ENCODE data around the gene GOLGA2. TPM values are rescaled to one million over a fixed set of nuclear protein-coding genes. Genes with fewer than 3 reads are reported as not detected.
"Not testable (repeated sequence)": the region's sequence is repeated elsewhere in the genome, so short reads cannot be mapped to it uniquely, and the experiment has no call there.

The GOLGA2 gene
- total RNA-seq, 1 donor from 2014 or later, result 86.9 TPM

GRCh38 chr9:128233817-128234406 lies 41.9 kb downstream of the GOLGA2 start:
- intact Hi-C loops (cut with micrococcal nuclease), result no loop called here
- no peak overlapping the region for H3K4me3 ChIP-seq
- peaks cover 4% of the 10 kb centered on the region for H3K27me3 ChIP-seq (ENCODE audit: low read depth)
- H3K36me3 ChIP-seq, result no peaks in the 10 kb centered on the region
- no peaks in the 10 kb centered on the region for H3K4me1 ChIP-seq
- no peak for DNase-seq
- H3K9me3 ChIP-seq (replicated peaks), result no peaks in the 10 kb centered on the region
- no peak overlapping the region for H3K27ac ChIP-seq (replicated peaks)
- TF ChIP-seq CTCF (IDR thresholded peaks at IDR 0.05; ENCODE audit: borderline replicate concordance), result no peak

GRCh38 chr9:128232528-128233428 lies 43.0 kb downstream of the GOLGA2 start:
- peaks cover 4% of the 10 kb centered on the region for H3K27me3 ChIP-seq (ENCODE audit: low read depth)
- DNase-seq, result no peak
- no peak overlapping the region for H3K4me3 ChIP-seq
- H3K4me1 ChIP-seq, result no peaks in the 10 kb centered on the region
- TF ChIP-seq CTCF (IDR thresholded peaks at IDR 0.05; ENCODE audit: borderline replicate concordance), result no peak
- no peaks in the 10 kb centered on the region for H3K9me3 ChIP-seq (replicated peaks)
- H3K36me3 ChIP-seq, result no peaks in the 10 kb centered on the region
- intact Hi-C loops (cut with micrococcal nuclease), result no loop called here
- H3K27ac ChIP-seq (replicated peaks), result no peak overlapping the region

- Histone ChIP-seq H3K36me3 (no peaks in the 10 kb centered on the region), H3K9me3 (replicated peaks) (no peaks in the 10 kb centered on the region), H3K4me3 (no peak overlapping the region), H3K4me1 (no peaks in the 10 kb centered on the region), H3K27me3 (ENCODE audit: low read depth) (peaks cover 4% of the 10 kb centered on the region), H3K27ac (replicated peaks) (no peak overlapping the region)
- DNase-seq, result no peak
- no peak for TF ChIP-seq CTCF (IDR thresholded peaks at IDR 0.05; ENCODE audit: borderline replicate concordance)
- intact Hi-C loops (cut with micrococcal nuclease), result no loop called here
Observed at GRCh38 chr9:128231638-128232527, 43.9 kb downstream of the GOLGA2 start.

GRCh38 chr9:128230897-128231296 lies 44.9 kb downstream of the GOLGA2 start:
- peaks cover 10% of the 10 kb centered on the region for H3K27me3 ChIP-seq (ENCODE audit: low read depth)
- DNase-seq; H3K9me3 ChIP-seq (replicated peaks); H3K4me1 ChIP-seq; H3K4me3 ChIP-seq; intact Hi-C loops (cut with micrococcal nuclease); H3K27ac ChIP-seq (replicated peaks); H3K36me3 ChIP-seq: not testable (repeated sequence)

GRCh38 chr9:128226412-128226801 lies 49.4 kb downstream of the GOLGA2 start:
- intact Hi-C loops (cut with micrococcal nuclease), result no loop called here
- no peak overlapping the region for H3K4me3 ChIP-seq

More at GRCh38 chr9:128226412-128226801, 49.4 kb downstream of the GOLGA2 start:
- H3K9me3 ChIP-seq (replicated peaks), result no peaks in the 10 kb centered on the region
- H3K27ac ChIP-seq (replicated peaks), result no peak overlapping the region
- DNase-seq, result no peak
- H3K4me1 ChIP-seq, result no peaks in the 10 kb centered on the region
- no peaks in the 10 kb centered on the region for H3K36me3 ChIP-seq
- peaks cover 6% of the 10 kb centered on the region for H3K27me3 ChIP-seq (ENCODE audit: low read depth)
- TF ChIP-seq CTCF (IDR thresholded peaks at IDR 0.05; ENCODE audit: borderline replicate concordance), result no peak
